NCI-H1417 (cell line): Measurements from ENCODE around the gene ATF2.
A peak's percentile ranks its signal among the peaks of the same experiment; 100 is the strongest.
"Not testable (repeated sequence)": the region's sequence is repeated elsewhere in the genome, so short reads cannot be mapped to it uniquely, and the experiment has no call there.

Source experiments
- DNase-seq, 3 experiments: peaks; one replicate each; lab custom pipeline; 2025; lab: John Stamatoyannopoulos, UW

ATF2 gene

DNA sequence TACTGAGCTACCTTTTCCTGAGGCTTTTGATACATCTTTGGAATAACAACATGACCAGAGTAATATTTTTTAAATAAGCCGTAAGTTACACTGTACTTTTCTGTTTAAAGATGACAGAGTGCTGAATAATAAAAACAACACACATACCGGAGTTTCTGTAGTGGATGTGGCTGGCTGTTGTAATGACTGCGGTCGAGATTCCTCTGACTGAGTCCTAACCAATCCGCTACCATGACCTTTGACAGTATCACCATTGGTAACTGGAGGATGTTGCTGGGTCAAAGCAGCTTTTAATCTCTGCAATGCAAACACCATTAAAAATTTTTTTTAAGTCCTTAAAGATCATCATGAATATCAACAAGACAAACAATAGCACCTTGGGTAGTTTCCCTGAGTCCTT, 70.7 kb downstream of the ATF2 start:
- no peak for DNase-seq

DNA sequence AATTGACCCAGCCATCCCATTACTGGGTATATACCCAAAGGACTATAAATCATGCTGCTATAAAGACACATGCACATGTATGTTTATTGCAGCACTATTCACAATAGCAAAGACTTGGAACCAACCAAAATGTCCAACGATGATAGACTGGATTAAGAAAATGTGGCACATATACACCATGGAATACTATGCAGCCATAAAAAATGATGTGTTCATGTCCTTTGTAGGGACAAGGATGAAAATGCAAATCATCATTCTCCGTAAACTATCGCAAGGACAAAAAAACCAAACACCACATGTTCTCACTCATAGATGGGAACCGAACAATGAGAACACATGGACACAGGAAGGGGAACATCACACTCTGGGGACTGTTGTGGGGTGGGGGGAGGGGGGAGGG, 83.9 kb downstream of the ATF2 start:
- DNase-seq, result not testable (repeated sequence)

DNA sequence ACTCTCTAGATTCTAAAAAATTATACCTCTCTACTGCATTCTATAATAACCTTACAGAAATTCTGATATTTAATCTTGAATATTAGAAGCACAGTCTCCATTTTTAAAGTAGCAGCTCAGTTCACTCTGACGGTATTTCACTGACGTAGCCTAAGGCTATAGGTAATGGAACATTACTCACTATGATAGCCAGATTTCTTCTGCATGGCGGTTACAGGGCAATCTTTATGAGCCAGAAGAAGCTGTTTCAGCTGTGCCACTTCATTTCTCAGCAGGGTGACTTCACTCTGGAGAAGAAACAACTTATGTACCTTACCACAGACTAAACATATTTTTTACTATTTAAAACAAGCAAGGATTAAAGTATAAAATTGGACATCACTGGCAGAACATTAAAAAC, 87.5 kb downstream of the ATF2 start:
- peak in 1 of 3 experiments; percentile 42 for DNase-seq

DNA sequence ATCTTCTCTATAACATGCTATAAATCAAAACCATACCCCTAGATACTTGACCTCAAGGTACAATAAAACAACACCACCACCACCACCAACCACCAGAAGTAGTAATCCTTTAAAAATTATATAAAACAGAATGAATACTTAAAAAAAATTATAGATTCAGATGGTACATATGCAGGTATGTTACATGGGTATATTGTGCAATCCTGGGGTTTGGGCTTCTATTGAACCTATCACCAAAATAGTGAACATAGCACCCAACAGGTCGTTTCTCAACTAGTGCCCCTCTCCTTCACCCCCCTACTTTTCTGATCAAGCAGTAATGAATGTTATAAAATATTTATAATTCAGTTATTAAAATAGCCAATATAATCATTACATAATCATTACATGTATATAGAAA, 91.7 kb downstream of the ATF2 start:
- no peak for DNase-seq

DNA sequence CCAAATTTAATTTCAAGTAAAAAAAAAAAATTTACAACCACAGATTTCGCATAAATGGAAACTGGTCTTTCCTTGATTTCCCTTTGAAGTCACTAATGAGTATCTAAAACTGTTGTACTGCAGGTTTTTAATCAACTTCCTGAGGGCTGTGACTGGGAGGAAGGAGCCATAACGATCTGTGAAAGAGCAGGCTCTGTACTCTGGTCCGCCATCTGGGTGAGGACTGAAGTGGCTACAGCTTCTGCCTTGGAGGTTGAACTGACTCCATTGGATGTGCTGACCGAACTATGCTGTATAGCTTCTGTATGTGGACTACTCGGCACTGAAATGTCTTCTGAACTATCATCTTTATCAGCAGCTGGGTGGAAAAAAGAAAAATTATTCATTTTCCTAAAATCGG, 93.5 kb downstream of the ATF2 start:
- DNase-seq, result no peak

DNA sequence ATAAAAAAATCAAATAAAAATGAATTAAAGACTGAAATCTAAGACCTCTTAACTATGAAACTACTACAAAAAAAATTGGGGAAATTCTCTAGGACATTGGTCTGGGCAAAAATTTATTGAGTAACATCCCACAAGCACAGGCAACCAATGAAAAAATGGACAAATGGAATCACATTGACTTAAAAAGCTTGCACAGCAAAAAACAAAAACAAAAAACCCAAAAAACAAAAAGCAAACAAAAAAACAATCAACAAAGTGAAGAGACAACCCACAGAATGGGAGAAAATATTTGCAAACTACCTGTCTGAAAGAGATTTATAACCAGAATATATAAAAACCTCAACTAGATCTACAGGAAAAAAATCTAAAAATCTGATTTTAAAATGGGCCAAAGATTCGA, 99.5 kb downstream of the ATF2 start:
- DNase-seq, result no peak

DNA sequence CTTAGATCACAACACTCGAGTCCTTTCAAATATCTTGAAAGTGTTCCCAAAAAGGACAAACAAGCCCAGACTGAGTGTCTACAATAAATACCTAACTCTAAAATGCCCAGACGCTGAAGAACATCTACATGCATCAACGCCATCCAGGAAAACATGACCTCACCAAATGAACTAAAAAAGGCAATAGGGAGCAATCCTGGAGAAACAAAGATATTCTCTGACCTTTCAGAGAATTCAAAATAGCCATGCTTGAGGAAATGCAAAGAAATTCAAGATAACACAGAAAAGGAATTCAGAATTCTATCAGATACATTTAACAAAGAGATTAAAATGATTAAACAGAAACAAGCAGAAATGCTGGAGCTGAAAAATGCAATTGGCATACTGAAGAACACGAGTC, 101.6 kb downstream of the ATF2 start:
- DNase-seq, result no peak

DNA sequence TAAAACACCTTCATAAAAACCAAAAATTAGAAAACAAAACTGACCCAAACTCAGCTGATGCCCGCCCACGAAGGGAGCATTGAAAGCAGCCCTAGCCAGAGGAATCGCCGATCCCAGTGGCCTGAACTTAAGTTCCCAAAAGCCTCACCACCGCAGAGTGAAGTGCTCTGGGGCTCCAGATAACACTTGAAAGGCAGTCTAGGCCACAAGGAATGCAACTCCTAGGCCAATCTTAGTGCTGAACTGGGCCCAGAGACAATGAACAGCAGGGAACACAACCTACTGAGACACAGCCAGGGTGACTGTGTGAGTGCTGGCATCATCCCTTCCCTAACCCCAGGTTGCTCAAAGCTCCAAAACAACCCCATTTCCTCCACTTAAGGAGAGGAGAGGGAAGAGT, 103.2 kb downstream of the ATF2 start:
- DNase-seq, result no peak

DNA sequence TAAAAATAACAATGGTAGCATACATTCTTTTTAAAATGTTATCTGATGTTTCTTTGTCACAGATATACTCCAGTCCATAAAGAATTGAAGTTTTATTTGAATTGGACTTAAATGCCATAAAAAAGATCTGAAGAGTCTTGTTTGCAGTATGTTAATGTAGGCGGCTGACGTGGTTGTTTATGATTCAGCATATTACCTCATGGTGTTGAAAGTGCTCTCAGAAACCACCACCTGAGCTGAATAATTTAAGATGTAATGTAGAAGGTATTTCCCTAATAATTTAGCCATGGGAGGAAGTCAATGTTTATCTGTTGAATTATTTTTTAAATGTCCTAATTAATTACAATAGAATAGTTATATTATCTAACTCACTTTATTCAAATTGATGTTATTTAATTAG, 104.3 kb downstream of the ATF2 start:
- no peak for DNase-seq

DNA sequence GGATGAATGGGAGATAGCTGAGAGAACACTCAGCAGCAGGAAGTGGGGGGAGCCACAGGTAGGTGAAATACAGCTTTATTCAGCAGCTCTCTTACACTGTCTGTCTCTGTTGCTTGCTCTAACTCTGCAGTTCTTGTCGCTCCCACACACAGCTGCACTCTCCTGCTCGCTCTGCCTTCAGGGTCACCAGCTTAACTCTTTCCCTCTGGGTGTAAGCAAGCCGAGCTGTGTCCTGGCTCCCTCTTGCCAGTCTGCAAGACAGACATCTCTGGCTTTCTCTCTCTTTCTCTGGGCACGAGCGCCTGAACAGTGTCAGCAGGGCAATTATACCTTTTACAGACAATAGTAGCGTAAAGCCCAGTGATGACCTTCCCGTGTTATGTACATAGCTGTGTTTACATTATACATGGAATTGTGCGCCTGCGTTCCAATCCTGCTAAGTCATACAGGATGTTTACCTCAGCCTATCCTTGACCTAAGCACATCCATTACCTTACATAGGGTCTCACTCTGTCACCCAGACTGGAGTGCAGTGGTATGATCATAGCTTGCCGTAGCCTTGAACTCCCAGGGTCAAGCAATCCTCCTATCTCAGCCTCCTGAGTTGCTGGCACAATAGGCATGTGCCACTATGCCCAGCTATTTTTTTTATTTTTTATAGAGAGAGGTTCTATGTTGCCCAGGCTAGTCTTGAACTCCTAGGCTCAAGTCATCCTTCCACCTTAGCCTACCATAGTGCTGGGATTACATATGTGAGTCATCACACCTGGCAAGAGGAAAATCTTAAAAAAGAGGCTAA, 105.0 kb downstream of the ATF2 start:
- peak in 2 of 3 experiments; percentile 31 to 64 for DNase-seq

DNA sequence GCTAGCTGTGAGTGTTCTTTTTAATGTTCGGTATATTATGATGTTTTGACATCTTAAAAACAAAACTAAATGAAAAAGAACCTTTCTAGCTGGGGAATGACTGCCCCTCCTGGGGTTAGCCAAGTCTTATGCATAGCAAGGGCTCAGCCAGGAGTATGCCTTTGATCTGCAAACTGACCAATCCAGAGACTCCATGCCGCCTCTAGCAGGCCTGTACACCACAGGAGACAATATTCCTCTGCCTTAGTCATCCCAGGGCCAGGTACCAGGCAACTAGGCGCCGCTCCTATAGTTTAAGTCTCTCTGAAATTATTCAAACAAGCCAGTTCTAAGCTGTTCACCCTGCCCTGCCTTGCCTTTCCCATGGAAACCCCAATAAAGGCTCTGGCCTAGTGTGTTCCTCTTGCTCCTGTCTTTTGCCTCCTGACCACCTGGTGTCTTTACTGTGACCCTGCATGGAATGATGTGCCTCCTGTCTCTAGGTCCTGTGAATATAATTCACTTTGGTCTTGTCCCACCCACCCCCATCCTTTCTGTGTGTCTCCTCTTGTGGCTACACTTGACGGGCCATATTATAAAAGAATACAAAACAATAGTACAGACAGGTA, 110.8 kb downstream of the ATF2 start:
- DNase-seq, result no peak

DNA sequence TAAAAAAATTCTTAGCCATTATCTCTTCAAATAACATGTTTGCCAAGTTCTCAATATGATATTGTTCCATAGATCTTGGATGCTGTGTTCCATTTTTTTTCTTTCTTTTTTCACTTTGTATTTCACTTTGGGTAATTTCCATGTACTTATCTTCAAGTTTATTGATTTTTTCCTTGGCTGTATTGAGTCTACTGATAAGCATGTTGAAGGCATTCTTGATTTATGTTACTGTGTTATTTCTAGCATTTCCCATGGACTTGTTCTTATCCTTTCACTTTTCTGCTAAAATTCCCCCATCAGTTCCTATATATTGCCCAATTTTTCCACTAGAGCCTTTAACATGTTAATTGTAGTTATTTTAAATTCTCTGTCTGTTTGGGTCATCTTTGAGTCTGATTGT, 112.0 kb downstream of the ATF2 start:
- DNase-seq, result no peak

DNA sequence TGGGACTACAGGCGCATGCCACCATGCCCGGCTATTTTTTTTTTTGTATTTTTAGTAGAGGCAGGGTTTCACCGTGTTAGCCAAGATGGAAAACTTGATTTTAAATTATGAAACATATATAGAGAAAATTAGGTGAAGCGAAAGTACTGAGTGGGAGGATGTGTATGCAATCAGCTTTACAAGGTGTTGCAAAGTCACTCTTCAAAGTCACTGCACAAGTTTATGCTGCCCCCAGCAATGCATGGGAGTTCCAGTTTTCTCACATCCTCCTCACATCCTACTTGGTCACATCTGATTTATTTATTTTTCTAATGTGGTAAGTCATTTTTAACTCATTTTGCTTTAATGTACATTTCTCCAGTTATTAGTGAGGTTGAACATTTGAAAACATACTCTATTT, 113.7 kb downstream of the ATF2 start:
- DNase-seq, result no peak

DNA sequence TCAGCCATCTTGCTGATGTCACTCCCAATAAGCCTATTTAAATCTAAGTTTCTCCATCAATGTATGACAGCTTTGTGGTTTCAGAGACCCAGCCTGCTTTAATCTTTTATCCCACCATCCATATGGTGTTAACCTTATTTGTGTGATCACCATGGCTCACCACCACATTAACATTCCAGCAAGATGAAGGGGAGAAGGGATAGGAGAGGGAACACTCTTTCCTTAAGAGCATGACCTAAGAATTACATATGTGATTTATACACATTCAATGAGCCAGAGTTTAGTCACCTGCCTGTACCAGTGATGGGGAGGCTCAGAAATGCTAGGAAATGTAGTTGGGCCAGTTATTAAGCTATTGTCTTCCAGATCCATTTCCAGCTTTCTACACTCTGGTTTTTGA, 118.3 kb downstream of the ATF2 start:
- DNase-seq, result no peak

DNA sequence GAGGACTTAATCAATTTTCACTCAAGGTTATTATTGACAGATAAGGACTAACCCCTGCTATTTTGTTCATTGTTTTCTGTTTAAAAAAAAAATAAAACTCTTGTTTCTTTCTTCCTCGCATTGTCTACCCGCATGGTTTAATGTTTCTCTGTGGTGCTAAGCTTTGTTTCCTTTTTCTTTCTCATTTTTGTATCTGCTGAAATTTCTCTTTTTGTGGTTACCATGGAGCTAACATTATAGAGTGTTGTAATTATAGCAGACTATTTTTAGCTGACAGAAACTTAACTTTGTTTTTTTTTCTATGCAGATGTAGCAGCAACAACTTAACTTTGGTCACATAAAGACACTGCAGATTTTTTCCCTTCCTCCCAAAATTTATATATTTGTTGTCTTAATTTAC, 119.7 kb downstream of the ATF2 start:
- DNase-seq, result no peak

DNA sequence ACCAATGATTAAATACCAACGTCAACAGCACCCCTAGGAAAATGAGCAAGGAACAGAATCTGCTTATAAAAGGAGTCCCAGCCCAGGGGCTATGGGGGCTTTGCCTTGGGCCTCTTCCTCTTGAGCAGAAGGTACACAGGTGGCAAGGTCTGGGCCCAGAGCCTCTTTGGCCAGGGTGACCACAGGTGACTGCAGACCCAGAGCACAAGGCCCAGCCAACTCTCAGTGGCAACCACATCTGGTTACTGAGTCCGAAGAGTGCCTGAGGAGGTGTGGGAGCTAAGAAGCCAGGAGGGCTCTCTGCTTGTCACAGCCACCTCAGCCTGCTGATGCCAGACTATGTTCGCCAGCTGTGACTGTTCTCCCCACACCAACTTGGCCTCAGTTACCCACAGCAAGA, 128.5 kb downstream of the ATF2 start:
- no peak for DNase-seq

DNA sequence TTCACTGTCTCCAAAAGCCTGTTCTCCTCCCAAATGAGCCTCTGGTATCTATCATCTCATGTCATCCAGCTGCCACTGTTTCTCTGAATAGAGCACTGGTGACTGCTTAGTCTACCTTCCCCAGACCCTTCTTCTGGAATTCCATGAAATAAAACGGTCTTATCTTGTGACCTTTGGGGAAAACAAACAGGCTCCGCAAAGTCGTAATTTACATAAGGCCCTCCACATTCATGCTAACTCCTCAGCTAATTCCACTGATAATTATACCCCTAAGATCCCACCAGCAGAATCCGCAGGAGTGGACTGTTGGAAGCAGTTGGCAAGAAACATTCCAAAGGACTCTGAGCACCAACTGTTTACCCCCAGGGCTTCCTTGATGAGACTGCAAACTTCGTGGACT, 129.0 kb downstream of the ATF2 start:
- DNase-seq, result no peak

DNA sequence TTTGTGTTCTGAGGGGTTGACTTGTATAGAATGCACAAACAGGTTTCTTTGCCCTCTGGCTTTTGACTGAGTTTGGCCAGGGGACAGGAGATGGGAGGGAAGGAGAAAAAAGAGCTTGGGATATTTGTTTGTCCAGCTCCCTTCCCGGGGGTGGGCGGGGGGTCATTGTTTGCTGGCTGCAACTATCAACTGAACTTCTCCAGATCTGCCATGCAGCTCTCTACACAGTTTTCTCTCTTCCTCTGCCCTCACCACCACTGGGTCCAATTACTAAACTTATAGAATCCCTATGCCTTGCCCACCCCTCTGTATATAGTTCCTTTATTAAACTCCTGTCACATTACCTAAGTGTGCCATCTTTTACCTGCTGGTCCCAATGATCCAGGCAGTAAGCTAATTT, 130.1 kb downstream of the ATF2 start:
- DNase-seq, result no peak

DNA sequence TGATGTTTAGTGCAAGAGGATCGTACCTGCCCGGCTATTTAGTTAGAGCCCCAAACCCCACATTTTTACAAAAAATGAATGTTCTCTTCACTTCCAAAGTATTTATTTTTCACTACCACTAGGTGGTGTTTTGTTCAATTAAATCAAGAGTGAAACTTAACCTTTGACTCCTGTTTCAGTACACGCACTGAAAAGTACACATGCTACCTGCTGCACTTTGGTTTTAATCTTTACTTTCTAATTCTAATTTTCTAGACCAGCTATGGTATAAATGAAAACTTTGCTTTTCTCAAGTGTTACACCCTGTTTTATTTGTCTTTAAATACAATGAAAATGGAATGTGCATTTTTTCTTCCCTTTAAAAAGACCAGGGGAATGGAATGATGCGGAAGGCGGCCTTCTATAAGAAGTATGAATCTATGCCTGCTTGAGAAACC, 131.4 kb downstream of the ATF2 start:
- DNase-seq, result peak in 2 of 3 experiments; percentile 3 to 32

DNA sequence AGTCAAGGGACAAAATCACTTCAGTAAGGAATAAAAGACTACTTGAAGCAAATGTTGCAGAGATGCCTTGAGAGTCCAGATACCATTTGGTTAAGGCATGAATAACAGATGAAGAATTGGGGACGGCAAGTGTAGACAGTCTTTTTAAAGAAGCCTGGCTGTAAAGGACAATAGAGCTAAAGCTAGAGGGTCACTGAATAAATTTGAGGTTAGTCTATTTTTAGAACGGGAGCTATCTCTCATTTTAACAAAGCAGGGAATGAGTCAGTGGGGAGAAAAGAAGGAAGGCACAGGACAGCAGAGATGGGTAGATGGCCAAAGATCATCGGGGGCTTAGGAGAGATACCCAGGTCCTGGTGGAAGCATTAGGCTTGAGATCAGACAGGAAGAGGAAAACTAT, 132.2 kb downstream of the ATF2 start:
- no peak for DNase-seq

DNA sequence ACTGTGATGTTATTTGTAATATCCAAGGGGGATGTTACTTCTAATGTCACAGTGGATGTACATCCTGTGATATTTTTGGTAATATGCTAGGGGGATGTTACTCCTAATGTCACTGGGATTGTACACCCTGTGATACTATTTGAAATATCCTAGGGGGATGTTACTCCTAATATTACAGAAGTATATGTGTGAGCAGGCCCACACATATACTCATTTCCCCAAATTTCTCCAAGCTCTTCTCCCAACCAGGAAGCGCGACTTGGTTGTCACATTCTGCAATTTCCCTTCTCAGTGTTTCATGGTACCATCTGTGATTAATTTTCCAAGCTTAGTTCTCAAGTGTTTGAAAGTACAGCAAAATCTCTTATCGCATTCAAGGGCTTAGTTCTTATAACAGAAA, 133.3 kb downstream of the ATF2 start:
- no peak for DNase-seq

DNA sequence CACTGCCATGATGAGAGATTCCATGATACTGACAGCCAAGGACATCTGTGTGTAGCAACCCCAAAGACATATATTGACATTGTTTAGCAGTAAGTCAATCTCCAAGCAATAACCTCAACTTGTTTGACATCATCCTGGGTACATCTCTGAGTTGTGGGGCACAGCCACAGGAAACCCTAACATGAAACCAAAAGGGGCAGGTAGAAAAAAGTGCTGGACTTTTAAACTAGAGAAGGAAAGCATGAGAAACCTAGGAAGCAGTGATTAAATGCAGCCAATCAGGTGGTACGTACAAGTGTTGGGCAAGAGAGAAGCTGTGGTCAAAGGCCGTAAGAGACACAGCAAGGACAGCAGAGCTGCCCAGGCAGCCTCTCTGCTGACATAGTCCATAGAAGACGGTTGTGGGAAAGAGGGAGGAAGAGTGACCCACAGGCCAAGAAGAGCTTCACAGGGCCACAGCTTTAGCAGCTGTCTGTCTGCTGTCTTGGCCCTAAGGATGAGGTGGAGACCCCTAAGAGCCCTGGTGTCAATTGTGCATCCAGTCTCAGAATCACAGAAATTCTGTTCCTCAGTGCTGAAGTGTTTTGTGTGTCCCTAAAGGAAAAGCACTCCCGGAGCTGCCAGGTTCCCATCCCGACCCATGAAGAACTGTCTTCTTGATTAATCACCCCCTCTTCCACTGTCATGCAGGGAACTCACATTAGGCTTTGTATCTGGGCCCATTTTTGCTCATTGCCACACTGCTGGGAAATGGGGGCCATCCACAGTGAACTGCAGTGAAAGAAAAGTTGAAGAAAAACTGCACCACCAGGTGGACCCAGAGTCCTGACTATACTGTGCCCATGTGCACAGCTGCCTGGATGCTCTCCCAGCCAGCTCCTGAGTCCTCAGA, 137.4 kb downstream of the ATF2 start:
- DNase-seq, result peak in 2 of 3 experiments; percentile 26 to 60

DNA sequence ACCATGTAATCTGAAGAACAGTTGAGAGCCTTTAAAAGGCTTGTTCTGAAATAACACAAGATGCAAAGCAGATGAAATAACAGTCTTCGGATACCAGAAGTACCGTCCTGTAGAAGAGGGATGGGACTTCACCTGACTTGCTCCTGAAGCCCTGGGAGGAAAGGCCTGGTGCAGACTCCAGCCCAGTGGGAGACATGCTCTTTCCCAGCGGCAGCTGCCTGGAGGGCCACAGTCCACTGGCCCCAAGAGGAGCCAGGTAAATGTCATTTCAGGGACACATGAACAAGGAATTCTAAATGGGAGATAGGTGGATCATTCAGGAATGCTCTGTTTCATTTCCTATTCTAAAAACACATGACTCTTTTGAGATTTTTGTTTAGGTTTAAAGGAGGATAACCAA, 140.2 kb downstream of the ATF2 start:
- DNase-seq, result peak in 1 of 3 experiments; percentile 15
